HG02870 (cell line): ENCODE data around the gene CIT.

ENCODE experiments used
- ATAC-seq: cut with Tn5 transposase; IDR thresholded peaks from one replicate; pipeline ENCODE4 v1.9.1; 2021; ENCODE audit warnings: mild to moderate bottlenecking, moderate library complexity; ENCODE audit not compliant: unreplicated experiment

Gene CIT

DNA sequence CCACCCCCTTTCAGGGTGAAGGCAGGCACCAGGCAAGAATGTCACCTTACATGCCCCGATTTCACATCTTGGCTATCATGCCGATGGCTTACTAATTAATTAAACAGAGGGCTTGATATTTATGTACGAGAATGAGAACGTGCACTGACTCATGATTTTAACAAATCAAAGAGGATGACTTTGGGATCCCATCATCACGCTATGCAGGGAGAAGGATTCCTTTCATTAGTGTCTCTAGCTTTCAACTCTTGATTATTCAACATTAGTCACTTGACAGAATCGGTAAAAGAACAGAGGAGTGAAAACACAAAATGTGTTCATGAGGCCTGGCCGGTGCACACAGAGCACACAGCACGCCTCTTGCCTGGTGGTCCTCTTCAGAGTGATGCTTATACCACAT is 128.6 kb downstream of the CIT start:
- ATAC-seq, result no peak

DNA sequence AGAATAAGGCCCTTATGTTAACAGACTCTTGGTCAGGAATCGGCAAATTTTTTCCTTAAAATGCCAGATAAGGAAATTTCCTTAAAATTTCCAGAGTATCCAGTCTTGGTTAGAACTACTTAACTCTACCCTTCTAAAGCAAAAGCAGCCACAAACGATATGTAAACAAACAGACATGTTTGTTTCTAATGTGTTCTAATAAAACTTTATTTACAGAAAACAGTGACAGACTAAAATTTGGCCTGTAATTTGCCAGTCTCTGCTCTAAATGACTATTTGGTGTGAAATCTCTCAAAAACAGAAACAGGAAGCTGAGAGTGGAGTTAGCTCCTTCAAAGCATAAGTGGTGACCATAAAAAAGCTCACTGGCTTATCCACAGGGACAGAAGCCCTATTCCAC is 131.0 kb downstream of the CIT start:
- ATAC-seq, result no peak

DNA sequence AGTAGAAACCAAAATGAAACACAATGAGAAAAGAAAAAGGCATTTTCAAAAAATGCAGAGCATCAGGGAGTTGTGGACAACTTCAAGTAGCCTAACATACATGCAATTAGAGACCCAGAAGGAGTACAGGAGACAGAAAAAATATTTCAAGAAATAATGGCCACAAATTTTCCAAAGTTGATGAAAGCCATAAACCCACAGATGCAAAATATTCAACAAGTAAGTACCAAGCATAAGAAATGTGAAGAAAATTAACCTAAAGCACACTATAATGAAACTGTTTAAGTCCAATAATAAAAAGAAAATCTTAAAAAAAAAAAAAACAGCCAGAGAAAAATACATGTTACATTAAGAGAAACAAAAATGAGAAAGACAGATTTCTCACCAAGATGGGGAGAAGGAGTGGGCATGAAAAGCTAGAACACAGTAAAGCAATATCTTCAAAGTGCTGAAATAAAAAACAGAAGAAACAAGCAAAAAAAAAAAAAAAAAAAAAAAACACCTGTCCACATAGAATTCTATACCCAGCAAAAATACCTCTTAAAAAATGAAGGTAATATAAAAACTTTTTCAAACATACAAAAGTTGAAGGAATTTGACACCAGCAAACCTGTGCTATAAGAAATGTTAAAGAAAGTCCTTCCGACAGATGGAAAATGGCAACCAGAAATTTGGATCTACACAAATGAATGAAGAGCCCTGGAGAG is 132.1 kb downstream of the CIT start:
- ATAC-seq, result no peak

GRCh38 chr12:119742700-119743099 is 134.4 kb downstream of the CIT start:
- ATAC-seq, result no peak

GRCh38 chr12:119740830-119741229 is 136.3 kb downstream of the CIT start:
- ATAC-seq, result no peak

- ATAC-seq, result no peak
Observed at GRCh38 chr12:119735079-119735478, 142.0 kb downstream of the CIT start.

DNA sequence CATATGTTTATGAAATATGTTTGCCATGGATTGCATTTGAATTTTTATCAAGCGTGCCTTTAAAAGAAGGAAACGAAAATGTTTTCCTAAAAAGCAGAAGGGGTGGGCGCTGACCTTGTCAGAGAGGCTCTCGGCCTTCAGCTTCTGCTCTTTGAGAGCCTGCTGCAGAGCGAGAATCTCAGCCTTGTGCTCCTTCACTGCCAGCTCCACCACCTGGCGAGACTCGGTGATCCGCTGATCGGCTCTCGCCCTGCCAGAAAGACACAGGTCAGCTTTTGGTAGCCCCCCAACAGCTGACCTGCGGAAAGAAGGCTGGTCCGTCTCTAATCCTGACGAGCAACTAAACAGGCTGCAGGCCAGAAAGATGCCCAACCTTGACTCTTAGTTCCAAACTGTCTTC is 146.7 kb downstream of the CIT start:
- no peak for ATAC-seq

DNA sequence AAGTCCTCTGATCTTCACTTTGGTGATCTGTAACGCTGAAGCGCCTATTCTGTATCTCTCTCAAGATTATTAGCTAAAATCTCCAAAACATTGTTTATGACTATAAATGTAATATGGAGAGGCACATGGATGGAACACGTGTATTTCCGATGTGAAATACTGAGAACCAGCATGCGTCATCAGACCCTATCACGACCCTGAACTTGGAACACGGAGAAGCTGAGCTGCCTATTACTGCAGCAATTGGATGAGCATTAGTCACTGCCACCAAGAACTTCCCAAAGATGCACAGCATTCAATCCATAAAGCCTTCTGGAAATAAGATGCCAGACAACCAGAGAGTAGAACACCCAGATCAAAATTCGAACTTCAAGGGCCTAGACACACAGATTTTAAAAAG is 147.2 kb downstream of the CIT start:
- ATAC-seq, result no peak

DNA sequence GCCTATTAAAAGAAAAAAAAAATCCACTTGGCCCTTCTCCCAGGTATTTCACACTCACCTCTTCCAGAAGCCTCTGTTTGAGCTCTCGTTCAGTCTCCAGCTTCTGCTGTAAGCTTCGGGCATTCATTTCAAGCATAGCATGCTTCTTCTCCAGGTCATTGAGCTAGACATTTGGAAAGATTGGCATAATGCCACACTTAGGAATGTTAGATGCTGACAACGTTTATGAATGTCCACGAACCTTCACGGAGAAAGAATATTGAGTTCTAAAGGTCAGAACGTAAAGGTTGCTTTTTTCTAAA is 148.7 kb downstream of the CIT start:
- ATAC-seq, result no peak

- ATAC-seq, result no peak
Observed at GRCh38 chr12:119727600-119728443, 149.3 kb downstream of the CIT start.

- no peak for ATAC-seq
Observed at GRCh38 chr12:119725523-119725922, 151.6 kb downstream of the CIT start.

DNA sequence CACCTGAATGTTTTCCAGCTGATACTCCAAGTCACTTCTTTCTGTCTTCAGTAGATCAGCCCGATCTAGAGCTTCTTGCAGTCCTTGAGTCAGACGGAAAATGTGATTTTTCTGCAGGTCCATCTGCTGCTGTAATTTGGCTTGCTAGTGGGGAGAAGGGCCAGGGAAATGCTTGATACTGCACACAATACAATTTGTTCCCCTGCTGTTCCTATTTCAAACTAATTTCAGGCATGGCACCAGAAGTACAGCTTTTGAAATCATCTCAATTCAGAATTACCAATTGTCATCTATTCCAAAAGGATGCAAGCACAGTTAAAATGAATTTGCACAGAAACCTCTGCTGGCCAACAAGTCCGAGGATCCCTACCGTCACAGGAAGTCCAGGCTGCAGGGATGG is 155.8 kb downstream of the CIT start:
- no peak for ATAC-seq

- no peak for ATAC-seq
Observed at GRCh38 chr12:119720349-119720748, 156.8 kb downstream of the CIT start.

- ATAC-seq, result no peak
Observed at GRCh38 chr12:119718141-119718540, 159.0 kb downstream of the CIT start.

DNA sequence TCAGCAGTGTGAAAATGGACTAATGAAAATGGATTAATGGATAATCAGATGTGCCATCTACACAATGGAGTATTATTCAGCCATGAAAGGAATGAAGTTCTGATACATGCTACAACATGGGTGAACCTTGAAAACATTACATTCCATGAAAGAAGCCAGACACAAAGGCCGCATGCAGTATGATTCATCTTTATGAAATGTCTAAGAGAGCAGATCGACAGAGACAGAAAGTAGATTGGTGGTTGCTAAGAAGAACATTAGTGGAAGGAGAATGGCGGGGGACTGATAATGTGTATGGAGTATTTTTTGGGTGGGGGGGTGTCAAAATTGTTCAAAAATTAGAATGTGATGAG is 161.9 kb downstream of the CIT start:
- no peak for ATAC-seq

DNA sequence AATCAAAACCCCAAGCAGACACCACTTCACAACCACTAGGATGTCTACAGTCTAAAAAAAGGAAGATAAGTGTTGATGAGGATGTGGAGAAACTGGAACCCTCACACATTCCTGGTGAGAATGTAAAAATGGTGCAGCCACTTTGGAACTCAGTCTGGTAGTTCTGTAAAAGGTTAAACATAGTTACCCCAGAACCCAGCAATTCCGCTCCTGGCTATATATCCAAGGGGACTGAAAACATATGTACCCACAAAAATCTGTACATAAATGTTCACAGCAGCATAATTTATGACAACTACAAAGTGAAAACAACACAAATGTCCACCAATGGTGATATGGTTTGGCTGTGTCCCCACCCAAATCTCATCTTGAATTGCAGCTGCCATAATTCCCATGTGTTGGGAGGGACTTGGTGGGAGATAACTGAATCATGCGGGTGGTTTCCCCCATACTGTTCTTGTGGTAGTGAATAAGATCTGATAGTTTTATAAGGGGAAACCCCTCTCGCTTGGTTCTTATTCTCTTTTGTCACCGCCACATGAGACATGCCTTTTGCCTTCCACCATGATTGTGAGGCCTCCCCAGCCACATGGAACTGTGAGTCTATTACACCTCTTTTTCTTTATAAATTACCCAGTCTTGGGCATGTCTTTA is 162.4 kb downstream of the CIT start:
- no peak for ATAC-seq

DNA sequence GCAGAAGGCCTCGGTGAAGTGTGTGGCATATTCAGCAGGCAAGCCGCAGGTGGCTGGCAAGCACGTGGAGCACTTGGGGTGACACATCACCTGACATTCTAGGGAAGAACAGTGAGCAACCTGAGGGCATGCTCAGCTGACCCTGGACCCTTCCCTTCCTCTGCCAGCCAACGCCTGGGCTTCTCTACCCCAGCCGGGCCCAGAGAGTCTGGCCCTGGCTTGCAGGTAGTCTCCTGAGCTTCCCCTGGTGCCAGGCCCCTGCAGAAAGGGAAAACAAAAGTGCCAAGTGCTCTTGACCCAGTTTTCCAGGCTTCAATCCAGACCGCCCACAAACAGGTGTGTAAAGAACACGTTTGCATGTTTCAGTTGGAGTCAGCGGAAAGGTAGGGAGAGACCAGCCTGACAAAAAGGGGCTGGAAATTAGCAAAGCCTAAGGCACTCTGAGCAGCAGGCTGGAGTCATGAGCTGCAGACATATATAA is 163.5 kb downstream of the CIT start:
- ATAC-seq, result no peak

GRCh38 chr12:119712721-119713120 is 164.4 kb downstream of the CIT start:
- ATAC-seq, result no peak

GRCh38 chr12:119711693-119712092 is 165.4 kb downstream of the CIT start:
- ATAC-seq, result no peak

DNA sequence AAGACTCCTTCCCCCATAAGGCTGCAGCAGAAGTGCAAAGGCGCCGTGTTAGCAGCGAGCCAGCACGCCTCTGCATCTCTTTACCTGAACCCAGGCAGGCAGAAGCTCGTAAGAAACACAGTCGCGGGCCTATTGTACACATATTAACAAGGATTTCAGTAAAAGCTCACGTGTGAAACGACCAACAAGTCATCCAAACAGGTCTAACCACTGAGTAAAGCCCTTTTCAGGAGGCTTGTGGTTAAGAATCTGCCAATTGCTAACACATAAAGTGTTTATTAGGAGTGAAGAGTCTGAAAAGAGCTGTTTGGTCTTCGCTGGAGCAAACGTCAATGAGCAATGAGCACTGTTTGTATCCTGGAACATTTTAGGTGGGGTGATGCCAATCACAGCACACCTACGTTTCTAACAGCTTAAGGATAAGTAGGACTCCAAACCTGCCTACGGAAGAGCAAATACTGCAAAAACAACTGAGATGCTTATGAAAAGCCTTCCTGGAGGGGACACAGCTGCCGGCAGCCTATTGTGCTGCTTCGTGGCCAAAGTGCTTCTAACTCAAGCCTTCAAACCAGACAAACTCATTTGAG is 166.1 kb downstream of the CIT start:
- ATAC-seq, result no peak

DNA sequence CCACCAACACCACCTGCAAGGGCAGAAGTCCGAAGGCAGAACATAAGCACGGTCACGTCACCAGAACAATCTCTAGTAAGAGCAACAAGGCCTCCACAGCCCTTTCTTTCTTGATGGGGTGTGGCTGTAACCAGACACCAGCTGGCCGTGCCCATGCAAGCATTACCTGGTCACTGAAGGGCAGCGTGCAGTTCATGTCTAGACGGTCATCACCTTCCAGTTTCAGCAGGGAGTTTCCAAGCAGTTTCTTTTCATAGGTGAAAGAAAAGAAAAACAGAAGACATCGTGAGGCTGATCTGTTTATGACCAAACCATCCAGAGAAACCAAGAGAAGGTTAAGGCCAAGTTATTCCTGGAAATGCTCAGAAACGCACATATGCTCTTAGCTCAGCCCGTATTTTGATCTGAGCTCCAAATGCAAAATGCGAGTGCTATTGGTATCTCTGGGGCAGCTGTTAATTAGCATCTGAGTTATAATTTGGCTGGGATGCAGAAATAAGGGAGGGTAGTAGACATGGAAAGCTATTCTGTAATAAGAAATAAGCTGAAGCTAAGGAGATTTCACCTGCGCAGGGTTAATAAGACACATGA is 166.7 kb downstream of the CIT start:
- no peak for ATAC-seq
